Measurements from ENCODE around the gene PLA2R1.

Gene PLA2R1

GRCh38 chr2:159922563-159922962 lies 139.9 kb downstream of the PLA2R1 start:
- no peak for DNase-seq

- DNase-seq: peak; percentile 64
Observed at GRCh38 chr2:159921752-159922404, 140.5 kb downstream of the PLA2R1 start.

- DNase-seq: no peak
Observed at GRCh38 chr2:159916511-159916910, 145.9 kb downstream of the PLA2R1 start.

GRCh38 chr2:159913900-159914299 lies 148.5 kb downstream of the PLA2R1 start:
- no peak for DNase-seq

- no peak for DNase-seq
Observed at GRCh38 chr2:159912580-159912979, 149.8 kb downstream of the PLA2R1 start.

- no peak for DNase-seq
Observed at GRCh38 chr2:159910951-159911350, 151.5 kb downstream of the PLA2R1 start.

- DNase-seq: no peak
Observed at GRCh38 chr2:159908623-159909022, 153.8 kb downstream of the PLA2R1 start.

- DNase-seq: no peak
Observed at GRCh38 chr2:159907909-159908308, 154.5 kb downstream of the PLA2R1 start.

- no peak for DNase-seq
Observed at GRCh38 chr2:159905926-159906714, 156.3 kb downstream of the PLA2R1 start.

GRCh38 chr2:159904959-159905305 lies 157.5 kb downstream of the PLA2R1 start:
- no peak for DNase-seq

GRCh38 chr2:159904127-159904958 lies 158.1 kb downstream of the PLA2R1 start, which contains the start of gene LY75:
LY75 (minus strand) TSS chr2:159904756.
- DNase-seq: peak; percentile 76

- peak; percentile 40 for DNase-seq
Observed at GRCh38 chr2:159903443-159904126, 158.8 kb downstream of the PLA2R1 start.

GRCh38 chr2:159902722-159903121 lies 159.7 kb downstream of the PLA2R1 start:
- DNase-seq: no peak

- no peak for DNase-seq
Observed at GRCh38 chr2:159900343-159900742, 162.1 kb downstream of the PLA2R1 start.

GRCh38 chr2:159898441-159898840 lies 164.0 kb downstream of the PLA2R1 start:
- no peak for DNase-seq

GRCh38 chr2:159897720-159898119 lies 164.7 kb downstream of the PLA2R1 start:
- no peak for DNase-seq

GRCh38 chr2:159897081-159897480 lies 165.3 kb downstream of the PLA2R1 start:
- no peak for DNase-seq

GRCh38 chr2:159895258-159896065 lies 167.0 kb downstream of the PLA2R1 start:
- no peak for DNase-seq

GRCh38 chr2:159894145-159894838 lies 168.1 kb downstream of the PLA2R1 start:
- DNase-seq: no peak

- no peak for DNase-seq
Observed at GRCh38 chr2:159892990-159893810, 169.2 kb downstream of the PLA2R1 start.

Data from activated T-cell treated with anti-CD3 and anti-CD28 coated beads for 4 hours (primary cell).